ENCODE measurements around the gene WWC2.

WWC2 gene

GRCh38 chr4:183263787-183264386, 164.8 kb downstream of the WWC2 start:
- peaks cover 15% of the 10 kb centered on the region; the same call in 1 of the 2 replicates for H3K36me3 ChIP-seq (ENCODE audit: insufficient read depth, low read length)
- no peaks in the 10 kb centered on the region for H3K79me2 ChIP-seq (ENCODE audit: control insufficient read depth, insufficient read depth, low read length, unreplicated experiment)
- H2AFZ ChIP-seq (ENCODE audit: low read length, unreplicated experiment), result no peak overlapping the region
- no peaks in the 10 kb centered on the region for H3K27me3 ChIP-seq (ENCODE audit: insufficient read depth, low read length)
- no peak overlapping the region for H3K27ac ChIP-seq (ENCODE audit: low read depth, low read length)
- peaks cover 3% of the 10 kb centered on the region for H3K4me1 ChIP-seq (ENCODE audit: control insufficient read depth, insufficient read depth, low read length, unreplicated experiment)
- H3K4me3 ChIP-seq (ENCODE audit: low read depth, low read length), result no peak overlapping the region

- peaks cover 3% of the 10 kb centered on the region for H3K4me1 ChIP-seq (ENCODE audit: control insufficient read depth, insufficient read depth, low read length, unreplicated experiment)
- H3K4me3 ChIP-seq (ENCODE audit: low read depth, low read length), result no peak overlapping the region
- no peak overlapping the region for H3K27ac ChIP-seq (ENCODE audit: low read depth, low read length)
- H3K27me3 ChIP-seq (ENCODE audit: insufficient read depth, low read length), result no peaks in the 10 kb centered on the region
- no peaks in the 10 kb centered on the region for H3K79me2 ChIP-seq (ENCODE audit: control insufficient read depth, insufficient read depth, low read length, unreplicated experiment)
- peaks cover 13% of the 10 kb centered on the region; the same call in 1 of the 2 replicates for H3K36me3 ChIP-seq (ENCODE audit: insufficient read depth, low read length)
- no peak overlapping the region for H2AFZ ChIP-seq (ENCODE audit: low read length, unreplicated experiment)
These were observed 165.6 kb downstream of the WWC2 start for GRCh38 chr4:183264614-183265013.

- H3K4me3 ChIP-seq (ENCODE audit: low read depth, low read length), result no peak overlapping the region
- no peak overlapping the region for H3K27ac ChIP-seq (ENCODE audit: low read depth, low read length)
- H3K36me3 ChIP-seq (ENCODE audit: insufficient read depth, low read length), result 0 out of 2 replicates have a peak, but pooled peaks cover 11% of the 10 kb centered on the region
- no peaks in the 10 kb centered on the region for H3K79me2 ChIP-seq (ENCODE audit: control insufficient read depth, insufficient read depth, low read length, unreplicated experiment)
- H3K27me3 ChIP-seq (ENCODE audit: insufficient read depth, low read length), result no peaks in the 10 kb centered on the region
- H3K4me1 ChIP-seq (ENCODE audit: control insufficient read depth, insufficient read depth, low read length, unreplicated experiment), result peaks cover 3% of the 10 kb centered on the region
- H2AFZ ChIP-seq (ENCODE audit: low read length, unreplicated experiment), result no peak overlapping the region
These were observed 167.3 kb downstream of the WWC2 start for GRCh38 chr4:183266371-183266770.

GRCh38 chr4:183268556-183268955, 169.5 kb downstream of the WWC2 start:
- peaks cover 19% of the 10 kb centered on the region for H3K36me3 ChIP-seq (ENCODE audit: insufficient read depth, low read length)
- H3K4me1 ChIP-seq (ENCODE audit: control insufficient read depth, insufficient read depth, low read length, unreplicated experiment), result no peaks in the 10 kb centered on the region
- no peak overlapping the region for H2AFZ ChIP-seq (ENCODE audit: low read length, unreplicated experiment)
- H3K79me2 ChIP-seq (ENCODE audit: control insufficient read depth, insufficient read depth, low read length, unreplicated experiment), result no peaks in the 10 kb centered on the region
- H3K27me3 ChIP-seq (ENCODE audit: insufficient read depth, low read length), result no peaks in the 10 kb centered on the region
- no peak overlapping the region for H3K4me3 ChIP-seq (ENCODE audit: low read depth, low read length)
- H3K27ac ChIP-seq (ENCODE audit: low read depth, low read length), result no peak overlapping the region

- no peaks in the 10 kb centered on the region for H3K27me3 ChIP-seq (ENCODE audit: insufficient read depth, low read length)
- no peaks in the 10 kb centered on the region for H3K4me1 ChIP-seq (ENCODE audit: control insufficient read depth, insufficient read depth, low read length, unreplicated experiment)
- H3K27ac ChIP-seq (ENCODE audit: low read depth, low read length), result no peak overlapping the region
- H3K4me3 ChIP-seq (ENCODE audit: low read depth, low read length), result no peak overlapping the region
- peaks cover 37% of the 10 kb centered on the region for H3K36me3 ChIP-seq (ENCODE audit: insufficient read depth, low read length)
- no peak overlapping the region for H2AFZ ChIP-seq (ENCODE audit: low read length, unreplicated experiment)
- no peaks in the 10 kb centered on the region for H3K79me2 ChIP-seq (ENCODE audit: control insufficient read depth, insufficient read depth, low read length, unreplicated experiment)
These were observed 173.3 kb downstream of the WWC2 start for GRCh38 chr4:183272384-183272783.

GRCh38 chr4:183276106-183276505, 177.0 kb downstream of the WWC2 start:
- no peak overlapping the region for H3K27ac ChIP-seq (ENCODE audit: low read depth, low read length)
- no peaks in the 10 kb centered on the region for H3K4me1 ChIP-seq (ENCODE audit: control insufficient read depth, insufficient read depth, low read length, unreplicated experiment)
- H3K79me2 ChIP-seq (ENCODE audit: control insufficient read depth, insufficient read depth, low read length, unreplicated experiment), result no peaks in the 10 kb centered on the region
- peaks cover 36% of the 10 kb centered on the region for H3K36me3 ChIP-seq (ENCODE audit: insufficient read depth, low read length)
- no peak overlapping the region for H3K4me3 ChIP-seq (ENCODE audit: low read depth, low read length)
- no peaks in the 10 kb centered on the region for H3K27me3 ChIP-seq (ENCODE audit: insufficient read depth, low read length)
- no peak overlapping the region for H2AFZ ChIP-seq (ENCODE audit: low read length, unreplicated experiment)

- Histone ChIP-seq H3K27me3 (ENCODE audit: insufficient read depth, low read length) (no peaks in the 10 kb centered on the region), H2AFZ (ENCODE audit: low read length, unreplicated experiment) (no peak overlapping the region), H3K27ac (ENCODE audit: low read depth, low read length) (no peak overlapping the region), H3K4me1 (ENCODE audit: control insufficient read depth, insufficient read depth, low read length, unreplicated experiment) (no peaks in the 10 kb centered on the region), H3K79me2 (ENCODE audit: control insufficient read depth, insufficient read depth, low read length, unreplicated experiment) (no peaks in the 10 kb centered on the region), H3K36me3 (ENCODE audit: insufficient read depth, low read length) (peaks cover 19% of the 10 kb centered on the region; the same call in 1 of the 2 replicates), H3K4me3 (ENCODE audit: low read depth, low read length) (no peak overlapping the region)
These were observed 185.3 kb downstream of the WWC2 start for GRCh38 chr4:183284258-183284785.

DNA sequence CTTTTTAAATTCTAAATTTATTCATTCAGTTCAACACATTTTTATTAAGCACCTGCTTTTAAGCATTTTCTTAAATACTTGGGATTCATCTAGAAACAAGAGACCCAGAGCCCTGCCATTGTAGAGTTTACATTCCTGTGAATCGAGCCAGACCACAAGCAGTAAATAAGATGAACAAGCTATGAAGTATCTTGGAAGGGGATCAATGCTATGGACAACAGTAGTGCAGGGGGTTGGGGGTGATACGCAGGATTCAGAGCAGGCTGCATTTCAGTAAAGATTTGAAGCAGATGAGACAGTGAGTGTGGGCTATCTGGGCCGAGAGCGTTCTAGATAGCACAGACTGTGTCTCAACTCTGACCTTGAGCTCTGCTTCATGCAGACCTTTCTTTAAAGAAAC, 185.9 kb downstream of the WWC2 start:
- peaks cover 22% of the 10 kb centered on the region; the same call in 1 of the 2 replicates for H3K36me3 ChIP-seq (ENCODE audit: insufficient read depth, low read length)
- no peak overlapping the region for H3K4me3 ChIP-seq (ENCODE audit: low read depth, low read length)
- no peaks in the 10 kb centered on the region for H3K79me2 ChIP-seq (ENCODE audit: control insufficient read depth, insufficient read depth, low read length, unreplicated experiment)
- no peaks in the 10 kb centered on the region for H3K4me1 ChIP-seq (ENCODE audit: control insufficient read depth, insufficient read depth, low read length, unreplicated experiment)
- no peak overlapping the region for H3K27ac ChIP-seq (ENCODE audit: low read depth, low read length)
- H2AFZ ChIP-seq (ENCODE audit: low read length, unreplicated experiment), result no peak overlapping the region
- H3K27me3 ChIP-seq (ENCODE audit: insufficient read depth, low read length), result no peaks in the 10 kb centered on the region

GRCh38 chr4:183285886-183286285, 186.8 kb downstream of the WWC2 start:
- H3K79me2 ChIP-seq (ENCODE audit: control insufficient read depth, insufficient read depth, low read length, unreplicated experiment), result no peaks in the 10 kb centered on the region

DNA sequence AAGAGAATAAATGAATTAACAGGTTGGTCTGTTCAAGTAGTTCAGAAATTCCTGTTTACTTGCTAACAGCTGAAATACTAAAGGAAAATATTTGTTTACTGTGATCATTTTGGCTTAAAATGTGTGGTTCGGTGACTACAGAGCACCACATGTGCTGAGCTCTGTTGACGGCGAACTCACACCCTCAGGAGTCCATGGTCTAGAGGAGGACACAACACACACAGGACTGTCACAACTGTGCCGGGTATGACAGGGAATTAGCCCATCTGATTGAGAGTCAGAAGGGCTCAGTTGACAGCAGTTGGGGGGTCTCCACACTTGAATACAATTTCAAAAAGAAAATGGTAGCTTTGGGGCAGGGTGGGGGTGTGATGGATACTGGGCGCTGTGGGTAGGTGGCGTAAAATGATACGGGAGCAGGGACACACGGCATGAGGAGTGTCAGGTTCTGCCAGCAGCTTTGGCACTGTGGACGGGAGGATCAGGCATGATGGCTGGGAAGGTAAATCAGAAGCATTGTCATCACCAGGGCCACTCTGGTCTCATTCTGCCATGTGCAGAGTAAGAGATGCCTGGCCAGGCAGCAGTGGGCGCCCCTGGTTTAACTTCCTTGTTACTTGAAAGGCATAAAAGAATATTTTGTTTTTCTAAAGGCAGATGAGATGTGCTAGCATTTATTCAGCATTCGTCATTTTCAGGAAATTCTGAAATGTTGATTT, 187.7 kb downstream of the WWC2 start:
- Histone ChIP-seq H3K36me3 (ENCODE audit: insufficient read depth, low read length) (peaks cover 26% of the 10 kb centered on the region; the same call in 1 of the 2 replicates), H3K27ac (ENCODE audit: low read depth, low read length) (no peak overlapping the region), H3K4me3 (ENCODE audit: low read depth, low read length) (no peak overlapping the region), H2AFZ (ENCODE audit: low read length, unreplicated experiment) (no peak overlapping the region), H3K4me1 (ENCODE audit: control insufficient read depth, insufficient read depth, low read length, unreplicated experiment) (no peaks in the 10 kb centered on the region), H3K27me3 (ENCODE audit: insufficient read depth, low read length) (no peaks in the 10 kb centered on the region), H3K79me2 (ENCODE audit: control insufficient read depth, insufficient read depth, low read length, unreplicated experiment) (no peaks in the 10 kb centered on the region)

More at GRCh38 chr4:183285886-183286285, 186.8 kb downstream of the WWC2 start:
- Histone ChIP-seq H2AFZ (ENCODE audit: low read length, unreplicated experiment) (no peak overlapping the region), H3K36me3 (ENCODE audit: insufficient read depth, low read length) (peaks cover 26% of the 10 kb centered on the region; the same call in 1 of the 2 replicates), H3K4me3 (ENCODE audit: low read depth, low read length) (no peak overlapping the region), H3K27me3 (ENCODE audit: insufficient read depth, low read length) (no peaks in the 10 kb centered on the region), H3K27ac (ENCODE audit: low read depth, low read length) (no peak overlapping the region), H3K4me1 (ENCODE audit: control insufficient read depth, insufficient read depth, low read length, unreplicated experiment) (no peaks in the 10 kb centered on the region)

DNA sequence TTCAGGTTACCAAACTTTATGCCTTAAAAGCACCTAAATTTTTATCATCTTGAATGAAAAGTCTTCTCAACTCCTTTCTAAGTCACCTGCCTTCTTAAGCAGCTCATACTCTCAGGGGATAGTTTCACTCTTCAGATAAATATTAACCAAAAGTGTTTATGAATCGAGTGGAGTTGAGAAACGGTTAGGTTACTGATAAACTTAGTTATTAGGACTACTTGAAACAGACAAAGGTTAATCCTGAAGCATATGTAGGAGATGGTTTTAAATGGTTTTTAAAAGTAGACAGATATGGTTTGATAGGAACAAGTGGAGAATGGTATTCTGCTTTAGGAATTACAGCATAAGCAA, 188.2 kb downstream of the WWC2 start:
- Histone ChIP-seq H2AFZ (ENCODE audit: low read length, unreplicated experiment) (no peak overlapping the region), H3K27ac (ENCODE audit: low read depth, low read length) (no peak overlapping the region), H3K27me3 (ENCODE audit: insufficient read depth, low read length) (no peaks in the 10 kb centered on the region), H3K4me1 (ENCODE audit: control insufficient read depth, insufficient read depth, low read length, unreplicated experiment) (no peaks in the 10 kb centered on the region), H3K36me3 (ENCODE audit: insufficient read depth, low read length) (peaks cover 26% of the 10 kb centered on the region; the same call in 1 of the 2 replicates), H3K4me3 (ENCODE audit: low read depth, low read length) (no peak overlapping the region), H3K79me2 (ENCODE audit: control insufficient read depth, insufficient read depth, low read length, unreplicated experiment) (no peaks in the 10 kb centered on the region)

Measured in ACC112 (cell line).